Peyer's patch (tissue), 4 donors: ENCODE measurements around the gene SLC13A2. TPM values are rescaled to one million over a fixed set of nuclear protein-coding genes. Genes with fewer than 3 reads are reported as not detected.

ENCODE experiments used
- DNase-seq, 3 donors: peaks; one replicate each; pipeline ENCODE4 v3.0.0-alpha.2; 2017 to 2019
- H3K27ac ChIP-seq, 4 donors: fragments of 200-600 bp; sonication (generic); one replicate each; pipeline ENCODE4 v1.5.1; 2016 to 2019
- H3K27me3 ChIP-seq, 2 donors: fragments of 200-600 bp; sonication (generic); one replicate each; pipeline ENCODE4 v1.5.1; 2019
- H3K36me3 ChIP-seq, 3 donors: fragments of 200-600 bp; sonication (generic); one replicate each; pipeline ENCODE4 v1.5.1; 2016 to 2019
- H3K4me1 ChIP-seq, 4 donors: fragments of 200-600 bp; sonication (generic); one replicate each; pipeline ENCODE4 v1.5.1; 2016 to 2019
- H3K4me3 ChIP-seq, 4 donors: fragments of 200-600 bp; sonication (generic); 1 replicate in 3 of 4; 2 replicates in 1 of 4; pipeline ENCODE4 v1.5.1; 2016 to 2019; ENCODE audit warnings: mild to moderate bottlenecking in 1 of 4
- H3K9me3 ChIP-seq, 4 donors: fragments of 200-600 bp; sonication (generic); one replicate each; pipeline ENCODE4 v1.5.1; 2016 to 2019; ENCODE audit warnings: mild to moderate bottlenecking in 1 of 4
- POLR2A ChIP-seq, 2 donors: fragments of 450-650 bp; IDR thresholded peaks; one replicate each; pipeline ENCODE4 v1.5.1; 2017; ENCODE audit warnings: antibody characterized with exemption in 2 of 2, mild to moderate bottlenecking in 2 of 2, moderate library complexity in 2 of 2
- total RNA-seq, 4 donors: library from RNA; depleted of rRNA; stranded (reverse); fragments of >200 nt; gene quantifications; one replicate each; pipeline ENCODE4 v1.1.0, GENCODE V29; 2016
- TF ChIP-seq, protein P1 (sequence below), 6 experiments: fragments of 450-650 bp in 4 of 6; fragments of 200-600 bp in 2 of 6; sonication (generic) in 1 of 6; IDR thresholded peaks; one replicate each; pipeline ENCODE4 v1.5.1; 2017 to 2019; ENCODE audit warnings: antibody characterized with exemption in 6 of 6, mild to moderate bottlenecking in 3 of 6, moderate library complexity in 1 of 6

Gene SLC13A2
- total RNA-seq, 4 donors from 2014 or later: 11.6 to 612 (median 544) TPM

- Histone ChIP-seq H3K4me3 (peak overlapping the region in 3 of 4 donors; percentile 19 to 66 (median 59)), H3K4me1 (peaks cover 0 to 23% (median 1%) of the 10 kb centered on the region in 4 donors), H3K27me3 (no peaks in the 10 kb centered on the region), H3K36me3 (no peaks in the 10 kb centered on the region), H3K27ac (peak overlapping the region in 3 of 4 donors; percentile 63 to 94 (median 76)), H3K9me3 (no peaks in the 10 kb centered on the region)
- TF ChIP-seq, protein P1, sequence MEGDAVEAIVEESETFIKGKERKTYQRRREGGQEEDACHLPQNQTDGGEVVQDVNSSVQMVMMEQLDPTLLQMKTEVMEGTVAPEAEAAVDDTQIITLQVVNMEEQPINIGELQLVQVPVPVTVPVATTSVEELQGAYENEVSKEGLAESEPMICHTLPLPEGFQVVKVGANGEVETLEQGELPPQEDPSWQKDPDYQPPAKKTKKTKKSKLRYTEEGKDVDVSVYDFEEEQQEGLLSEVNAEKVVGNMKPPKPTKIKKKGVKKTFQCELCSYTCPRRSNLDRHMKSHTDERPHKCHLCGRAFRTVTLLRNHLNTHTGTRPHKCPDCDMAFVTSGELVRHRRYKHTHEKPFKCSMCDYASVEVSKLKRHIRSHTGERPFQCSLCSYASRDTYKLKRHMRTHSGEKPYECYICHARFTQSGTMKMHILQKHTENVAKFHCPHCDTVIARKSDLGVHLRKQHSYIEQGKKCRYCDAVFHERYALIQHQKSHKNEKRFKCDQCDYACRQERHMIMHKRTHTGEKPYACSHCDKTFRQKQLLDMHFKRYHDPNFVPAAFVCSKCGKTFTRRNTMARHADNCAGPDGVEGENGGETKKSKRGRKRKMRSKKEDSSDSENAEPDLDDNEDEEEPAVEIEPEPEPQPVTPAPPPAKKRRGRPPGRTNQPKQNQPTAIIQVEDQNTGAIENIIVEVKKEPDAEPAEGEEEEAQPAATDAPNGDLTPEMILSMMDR (IDR thresholded peaks at IDR 0.05): no peak
- no peak for TF ChIP-seq POLR2A (IDR thresholded peaks at IDR 0.05)
- DNase-seq: peak in 2 of 3 donors; percentile 45 to 55
Observed at GRCh38 chr17:28474111-28474531, 677 bp downstream of the SLC13A2 start.

GRCh38 chr17:28475151-28475900 is 1.9 kb downstream of the SLC13A2 start:
- peak overlapping the region in 3 of 4 donors; percentile 19 to 66 (median 59) for H3K4me3 ChIP-seq
- peak overlapping the region in 3 of 4 donors; percentile 63 to 94 (median 76) for H3K27ac ChIP-seq

DNA sequence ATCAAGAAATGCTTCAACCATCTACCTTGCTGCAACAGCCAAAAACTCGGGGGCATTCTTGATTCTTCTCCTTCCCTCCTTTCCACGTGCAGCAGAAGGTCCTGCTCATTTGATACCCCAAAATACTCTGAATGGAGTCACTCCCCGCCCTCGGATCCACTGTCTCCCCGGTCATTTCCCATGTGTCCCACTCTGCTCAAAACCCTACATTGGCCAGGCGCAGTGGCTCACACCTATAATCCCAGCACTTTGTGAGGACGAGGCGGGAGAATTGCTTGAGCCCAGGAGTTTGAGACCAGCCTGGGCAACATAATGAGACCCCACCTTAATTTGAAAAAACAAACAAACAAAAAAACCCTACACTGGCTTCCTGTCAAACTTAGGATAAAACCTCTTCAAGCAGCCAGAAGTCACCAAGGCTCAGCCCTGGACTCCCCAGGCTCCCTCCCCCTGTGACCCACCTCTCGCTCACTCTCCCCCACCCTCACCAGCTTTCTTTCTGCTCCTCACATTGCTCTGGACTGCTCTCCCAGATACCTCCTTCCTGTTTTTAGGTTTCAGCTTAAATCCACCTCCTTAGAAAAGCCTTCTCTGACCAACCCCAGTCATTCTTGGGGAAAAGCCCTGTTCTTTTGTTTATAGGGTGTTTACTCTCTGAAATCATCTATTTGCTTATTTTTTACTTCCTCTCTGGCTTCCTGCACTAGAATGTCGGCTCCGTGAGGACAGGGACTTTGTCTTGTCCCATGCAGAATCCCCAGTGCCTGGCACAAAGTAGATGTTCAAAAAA is 2.8 kb downstream of the SLC13A2 start:
- Histone ChIP-seq H3K4me1 (peaks cover 0 to 12% (median 1%) of the 10 kb centered on the region in 4 donors), H3K27ac (peak overlapping the region in 3 of 4 donors; percentile 63 to 94 (median 76))
- DNase-seq: peak in 2 of 3 donors; percentile 19 to 38

More at GRCh38 chr17:28475151-28475900, 1.9 kb downstream of the SLC13A2 start:
- H3K4me1 ChIP-seq: peaks cover 0 to 21% (median 1%) of the 10 kb centered on the region in 4 donors
- TF ChIP-seq, protein P1 (IDR thresholded peaks at IDR 0.05): no peak
- peak; percentile 50 to 72 for TF ChIP-seq POLR2A (IDR thresholded peaks at IDR 0.05)
- DNase-seq: peak in 2 of 3 donors; percentile 65 to 67
- H3K27me3 ChIP-seq: no peaks in the 10 kb centered on the region
- H3K36me3 ChIP-seq: no peaks in the 10 kb centered on the region
- no peaks in the 10 kb centered on the region for H3K9me3 ChIP-seq

DNA sequence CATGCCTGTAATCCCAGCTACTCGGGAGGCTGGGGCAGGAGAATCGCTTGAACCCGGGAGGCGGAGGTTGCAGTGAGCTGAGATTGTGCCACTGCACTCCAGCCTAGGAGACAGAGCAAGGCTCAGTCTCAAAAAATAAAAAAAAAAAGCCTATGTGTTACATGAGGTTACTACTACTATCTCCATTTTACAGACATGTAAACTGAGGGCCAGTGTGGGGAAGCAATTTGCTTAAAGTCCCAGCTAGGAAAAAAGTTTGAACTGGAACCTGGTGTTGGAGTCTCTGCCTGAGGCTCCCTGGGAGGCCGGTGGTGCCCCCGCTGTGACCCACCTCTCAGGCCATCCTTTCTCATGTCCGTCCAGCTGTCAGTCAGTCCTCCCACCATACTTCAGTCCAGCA is 4.5 kb downstream of the SLC13A2 start:
- H3K4me1 ChIP-seq: peaks cover 0 to 11% (median 1%) of the 10 kb centered on the region in 4 donors

More for the DNA sequence above, 2.8 kb downstream of the SLC13A2 start:
- H3K36me3 ChIP-seq: no peaks in the 10 kb centered on the region
- H3K9me3 ChIP-seq: no peaks in the 10 kb centered on the region
- peak overlapping the region in 2 of 4 donors; percentile 59 to 66 for H3K4me3 ChIP-seq
- H3K27me3 ChIP-seq: no peaks in the 10 kb centered on the region
- TF ChIP-seq, protein P1 (IDR thresholded peaks at IDR 0.05): no peak
- no peak for TF ChIP-seq POLR2A (IDR thresholded peaks at IDR 0.05)

More for the DNA sequence above, 4.5 kb downstream of the SLC13A2 start:
- no peaks in the 10 kb centered on the region for H3K36me3 ChIP-seq
- H3K4me3 ChIP-seq: peak overlapping the region in 2 of 4 donors; percentile 28 to 59
- peak overlapping the region in 2 of 4 donors; percentile 85 to 90 for H3K27ac ChIP-seq
- TF ChIP-seq POLR2A (IDR thresholded peaks at IDR 0.05): no peak
- TF ChIP-seq, protein P1 (IDR thresholded peaks at IDR 0.05): no peak
- H3K27me3 ChIP-seq: no peaks in the 10 kb centered on the region
- no peaks in the 10 kb centered on the region for H3K9me3 ChIP-seq
- DNase-seq: peak in 1 of 3 donors; percentile 3
